ENCODE data around the gene QRFPR.
A peak's percentile ranks its signal among the peaks of the same experiment; 100 is the strongest.
"Not testable (repeated sequence)": the region's sequence is repeated elsewhere in the genome, so short reads cannot be mapped to it uniquely, and the experiment has no call there.

QRFPR gene
- total RNA-seq, result 0 reads per million in 3 experiments

DNA sequence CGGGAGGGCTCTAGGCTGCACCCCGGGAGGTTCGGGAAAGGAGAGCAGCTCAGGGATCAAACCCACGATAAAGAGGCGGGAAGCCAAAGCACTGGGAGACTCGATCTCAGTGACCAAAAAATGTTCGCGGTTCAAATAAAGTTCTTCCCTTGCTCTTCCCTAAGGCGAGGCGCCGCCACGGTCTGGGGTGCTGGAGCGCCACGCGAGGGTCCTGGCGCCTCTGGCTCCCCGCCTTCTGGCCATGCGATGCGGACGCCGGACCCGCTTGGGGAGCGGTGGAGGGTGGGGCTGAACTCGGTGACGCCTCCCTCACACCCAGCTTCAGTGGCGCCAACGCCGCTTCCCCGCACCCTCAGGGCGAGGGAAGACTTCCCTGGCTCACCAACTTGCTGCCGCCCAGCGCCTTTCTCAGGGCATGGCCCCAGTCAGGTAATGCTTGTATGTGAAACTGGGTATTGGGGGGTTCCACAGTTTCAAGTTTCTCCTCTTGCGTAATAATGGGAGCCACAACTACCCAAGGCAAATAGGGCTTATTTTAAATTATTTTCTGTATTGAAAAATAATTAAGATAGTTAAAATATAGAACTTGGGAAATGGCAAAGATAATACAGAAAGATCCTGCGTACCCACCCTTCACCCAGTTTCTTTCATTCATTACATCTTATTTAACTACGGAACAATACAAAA, at the start of gene QRFPR:
QRFPR (minus strand) TSS at position 243 of the 687 bp plus-strand sequence. CDS start 371 bp downstream, outside the sequence.
- no peak for DNase-seq

- DNase-seq, result no peak
Observed at GRCh38 chr4:121428721-121429120, 47.9 kb upstream of the QRFPR start.

DNA sequence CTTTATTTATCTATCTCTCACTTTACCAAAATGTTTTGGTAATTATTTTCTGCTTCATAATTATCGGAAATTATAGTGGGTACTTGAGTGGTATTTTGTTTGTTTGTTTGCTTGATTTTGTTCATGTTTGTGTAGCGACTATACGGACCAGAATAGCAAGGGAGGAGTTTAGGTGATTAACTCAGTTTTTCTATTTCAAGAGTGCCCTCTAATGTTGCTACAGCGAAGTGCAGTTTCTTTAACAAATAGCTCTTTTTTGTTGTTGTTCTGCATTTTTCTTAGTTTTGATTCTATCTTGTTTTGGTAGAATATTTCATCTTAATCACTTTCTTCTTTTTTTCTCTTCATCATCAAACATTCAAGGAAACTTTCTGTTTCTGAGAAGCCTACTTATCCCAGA, 40.8 kb upstream of the QRFPR start:
- no peak for DNase-seq

DNA sequence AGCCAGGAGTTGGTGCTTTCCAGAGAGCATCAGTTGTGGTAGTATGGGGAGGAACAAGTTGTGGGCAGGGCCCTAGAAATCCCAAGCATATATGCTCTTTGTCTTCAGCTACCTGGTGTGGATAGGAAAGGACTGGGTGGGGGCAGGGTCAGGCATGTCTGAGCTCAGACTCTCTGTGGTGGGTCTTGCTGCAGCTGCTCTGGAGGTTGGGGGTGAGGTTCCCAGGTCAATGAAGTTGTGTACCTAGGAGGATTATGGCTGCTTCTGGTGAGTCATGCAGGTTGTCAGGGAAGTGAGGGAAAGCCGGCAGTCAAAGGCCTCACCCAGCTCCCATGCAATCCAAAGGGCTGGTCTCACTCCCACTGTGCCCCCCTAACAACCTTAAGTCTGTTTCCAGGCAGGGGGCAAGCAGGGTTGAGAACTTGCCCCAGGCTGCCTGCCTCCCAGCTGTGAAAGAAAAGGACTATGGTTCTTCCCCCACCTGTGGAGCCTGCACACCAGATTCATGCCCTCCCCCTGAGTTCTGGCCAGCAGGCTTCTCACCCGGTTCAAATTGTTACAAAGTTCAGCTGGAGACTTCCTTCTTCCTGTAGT, 30.4 kb upstream of the QRFPR start:
- DNase-seq, result no peak

DNA sequence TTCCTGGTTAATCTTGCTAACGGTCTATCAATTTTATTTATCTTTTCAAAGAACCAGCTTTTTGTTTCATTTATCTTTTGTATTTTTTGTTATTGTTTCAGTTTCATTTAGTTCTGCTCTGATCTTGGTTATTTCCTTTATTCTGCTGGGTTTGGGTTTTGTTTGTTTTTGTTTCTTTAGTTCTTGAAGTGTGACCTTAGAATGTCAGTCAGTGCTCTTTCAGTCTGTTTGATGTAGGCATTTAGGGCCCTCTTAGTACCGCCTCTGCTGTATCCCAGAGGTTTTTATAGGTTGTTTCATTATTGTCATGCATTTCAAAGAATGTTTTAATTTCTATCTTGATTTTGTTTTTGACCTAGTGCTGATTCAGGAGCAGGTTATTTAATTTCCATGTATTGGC, 27.7 kb upstream of the QRFPR start:
- DNase-seq, result not testable (repeated sequence)

DNA sequence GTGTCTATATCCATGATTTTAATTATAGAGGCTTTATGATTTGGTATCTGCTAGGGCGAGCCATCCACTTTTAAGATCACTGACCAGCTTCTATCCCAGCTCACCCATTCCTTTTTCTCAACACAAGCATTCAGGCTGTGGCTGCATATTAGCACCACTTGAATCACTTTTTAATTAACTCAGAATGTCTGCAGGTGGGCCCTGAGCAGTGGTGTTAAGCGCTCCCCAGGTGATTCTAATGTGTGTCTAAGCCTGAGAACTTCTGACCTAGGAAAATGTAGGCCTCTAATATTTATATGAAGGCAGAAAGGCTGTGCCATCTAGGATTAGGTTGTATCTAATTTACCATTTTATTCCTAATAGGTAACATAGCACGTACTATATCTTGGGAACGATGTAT, 19.8 kb upstream of the QRFPR start:
- no peak for DNase-seq

GRCh38 chr4:121397941-121398601, 17.3 kb upstream of the QRFPR start:
- DNase-seq, result no peak

- no peak for DNase-seq
Observed at GRCh38 chr4:121397434-121397833, 16.6 kb upstream of the QRFPR start.

DNA sequence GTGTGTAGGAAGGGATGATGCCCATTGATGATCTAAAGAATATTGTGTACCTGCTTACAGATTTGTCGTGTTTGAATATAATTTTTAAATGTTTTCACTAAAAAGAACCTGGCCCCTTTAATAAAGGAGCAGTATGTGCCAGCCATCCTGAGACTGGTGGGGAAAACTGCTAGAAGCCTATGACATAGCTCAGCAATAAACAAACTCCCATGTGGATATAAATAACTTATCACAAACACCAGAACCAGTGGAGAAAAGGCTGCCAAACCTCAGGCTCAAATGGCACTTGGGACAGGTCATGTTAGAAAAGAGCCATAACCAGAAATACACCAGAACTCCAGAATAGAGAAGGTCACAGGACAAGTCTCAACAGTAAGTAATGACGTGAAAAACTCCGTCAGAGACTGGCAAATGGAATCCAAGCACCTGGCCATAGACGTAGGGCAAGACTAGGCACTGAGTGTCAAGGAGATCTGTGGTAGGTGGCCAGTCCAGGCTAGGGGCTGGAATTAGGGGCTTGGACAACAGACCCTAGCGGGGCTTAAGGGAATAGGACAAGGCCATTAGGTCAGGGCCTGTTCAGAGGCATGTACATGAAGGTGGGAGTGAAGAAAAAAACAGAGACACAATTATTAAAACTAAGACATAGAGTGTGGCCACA, 11.7 kb upstream of the QRFPR start:
- DNase-seq, result no peak

- no peak for DNase-seq
Observed at GRCh38 chr4:121390335-121390734, 9.5 kb upstream of the QRFPR start.

DNA sequence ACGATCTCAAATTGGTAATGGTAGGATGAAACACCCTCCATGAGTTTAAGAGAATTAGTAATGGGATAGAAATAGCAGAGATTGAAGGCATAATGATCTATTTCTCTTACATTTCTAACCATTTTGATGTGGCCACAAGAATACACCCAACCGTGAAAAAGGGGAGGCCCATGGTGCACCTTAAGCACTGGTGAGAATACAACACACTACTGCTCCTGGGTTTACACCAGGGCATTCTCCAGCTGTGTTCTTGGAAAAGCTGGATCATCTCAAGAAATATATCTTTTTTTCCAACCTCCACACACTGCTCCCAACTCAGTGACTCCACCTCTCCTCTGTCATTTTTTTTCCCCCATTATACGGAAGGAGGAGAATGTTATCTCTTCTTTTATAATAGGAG, 1.5 kb downstream of the QRFPR start:
- no peak for DNase-seq

DNA sequence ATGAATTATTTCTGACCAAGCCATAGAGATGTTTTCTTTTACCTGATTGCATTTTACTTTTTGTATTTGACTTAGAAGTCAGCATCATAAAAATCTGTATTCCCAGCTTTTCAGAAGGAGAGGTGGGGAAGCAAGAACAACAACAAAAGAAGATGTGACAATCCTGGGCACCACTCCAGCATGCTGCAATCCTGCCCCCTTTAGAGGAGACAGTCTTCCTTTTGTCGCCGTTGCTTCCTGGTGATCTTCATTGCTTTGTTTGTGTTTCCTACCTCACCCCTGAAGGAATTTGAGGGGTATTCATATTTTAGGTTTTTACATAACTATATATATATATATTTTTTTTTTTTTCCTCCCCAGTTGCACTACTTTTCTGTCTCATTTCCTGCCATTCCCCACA, 3.7 kb downstream of the QRFPR start:
- DNase-seq, result no peak

DNA sequence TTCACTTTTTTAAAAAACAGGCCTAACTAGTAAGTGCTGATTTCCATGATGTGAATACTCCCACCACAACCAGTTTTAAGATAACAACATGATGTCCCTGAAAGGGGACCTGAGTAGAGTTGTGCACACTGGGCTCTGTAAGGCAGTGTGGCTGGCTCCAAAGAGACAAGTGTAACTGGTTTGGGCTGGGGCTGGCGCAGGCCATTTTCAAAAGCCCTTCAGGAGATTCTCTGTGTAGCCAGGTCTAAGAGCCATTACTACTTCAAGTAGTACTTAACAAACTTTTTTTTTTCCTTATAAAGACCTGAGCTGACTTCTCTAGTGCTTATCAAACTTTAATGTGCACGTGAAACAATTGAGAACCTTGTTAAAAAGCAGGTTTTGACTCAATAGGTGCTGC, 4.3 kb downstream of the QRFPR start:
- no peak for DNase-seq

GRCh38 chr4:121376097-121376496, 4.7 kb downstream of the QRFPR start:
- DNase-seq, result no peak

DNA sequence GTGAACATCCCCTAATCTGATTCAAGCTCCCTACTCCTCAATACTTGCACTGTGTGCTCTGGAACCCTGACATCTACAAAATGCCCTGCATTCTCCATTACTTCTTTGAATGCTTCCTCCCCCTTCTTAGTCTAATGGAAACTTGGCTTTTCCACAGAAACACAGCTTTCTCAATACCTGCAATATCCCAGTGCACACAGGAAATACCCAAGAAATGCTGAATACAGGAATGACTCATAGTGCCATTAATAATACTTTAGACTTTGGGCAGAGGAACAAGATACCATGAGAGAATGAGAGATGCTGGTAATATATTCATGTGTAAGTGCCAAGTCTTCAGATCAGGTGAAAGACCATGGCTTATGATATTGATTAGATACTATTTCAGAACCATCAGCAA, 5.6 kb downstream of the QRFPR start:
- DNase-seq, result no peak

GRCh38 chr4:121373841-121374240, 7.0 kb downstream of the QRFPR start:
- DNase-seq, result no peak

- DNase-seq, result peak; percentile 12
Observed at GRCh38 chr4:121370729-121371325, 10.0 kb downstream of the QRFPR start.

DNA sequence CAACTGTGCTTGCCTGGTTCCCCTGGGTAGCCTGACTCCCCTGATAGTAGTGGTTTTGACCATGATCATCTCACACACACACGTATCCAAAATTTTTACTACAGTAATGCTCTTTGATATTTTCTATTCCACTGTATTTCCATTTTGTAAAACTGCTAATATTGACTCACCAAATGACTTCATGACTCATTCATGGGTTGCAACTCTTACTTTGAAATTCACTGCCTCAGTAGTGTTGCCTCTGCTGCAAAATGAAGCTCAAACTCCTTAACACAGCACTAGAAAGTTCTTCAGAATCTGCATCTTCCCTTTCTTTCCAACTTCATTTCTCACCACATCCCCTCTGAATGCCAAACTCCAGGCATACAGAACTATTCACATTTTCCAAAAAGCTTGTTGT, 20.3 kb downstream of the QRFPR start:
- no peak for DNase-seq

GRCh38 chr4:121358473-121358872, 22.3 kb downstream of the QRFPR start:
- no peak for DNase-seq

GRCh38 chr4:121353213-121353612, 27.6 kb downstream of the QRFPR start:
- DNase-seq, result no peak

- DNase-seq, result no peak
Observed at GRCh38 chr4:121344098-121344497, 36.7 kb downstream of the QRFPR start.

DNA sequence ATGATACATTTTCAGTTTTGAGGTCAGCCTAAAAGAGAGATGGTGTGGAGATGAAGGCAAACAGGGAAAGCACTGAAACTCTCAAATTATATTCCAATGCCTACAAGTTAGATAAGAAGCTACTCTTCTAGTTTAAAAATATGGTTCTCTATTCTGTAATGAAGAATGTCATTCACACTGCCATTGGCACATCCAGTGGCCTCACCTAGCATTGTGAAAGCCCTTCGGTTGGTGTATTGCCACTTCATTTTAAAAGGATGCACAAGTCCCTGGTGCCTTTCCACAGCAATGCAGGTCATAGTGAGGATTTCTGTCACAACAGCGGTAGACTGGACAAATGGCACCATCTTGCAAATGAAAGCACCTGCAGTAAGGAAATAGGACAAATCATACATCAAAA, 40.6 kb downstream of the QRFPR start:
- DNase-seq, result no peak

- no peak for DNase-seq
Observed at GRCh38 chr4:121339824-121340223, 41.0 kb downstream of the QRFPR start.
